ENCODE measurements around the gene EFCAB12. TPM values are rescaled to one million over a fixed set of nuclear protein-coding genes. Genes with fewer than 3 reads are reported as not detected.

The EFCAB12 gene
- total and polyA plus RNA-seq, 2 of the 13 experiments (the other 11 are each of a cell fraction or from before 2014, with no cell fraction given): 0.31 to 2.4 TPM

DNA sequence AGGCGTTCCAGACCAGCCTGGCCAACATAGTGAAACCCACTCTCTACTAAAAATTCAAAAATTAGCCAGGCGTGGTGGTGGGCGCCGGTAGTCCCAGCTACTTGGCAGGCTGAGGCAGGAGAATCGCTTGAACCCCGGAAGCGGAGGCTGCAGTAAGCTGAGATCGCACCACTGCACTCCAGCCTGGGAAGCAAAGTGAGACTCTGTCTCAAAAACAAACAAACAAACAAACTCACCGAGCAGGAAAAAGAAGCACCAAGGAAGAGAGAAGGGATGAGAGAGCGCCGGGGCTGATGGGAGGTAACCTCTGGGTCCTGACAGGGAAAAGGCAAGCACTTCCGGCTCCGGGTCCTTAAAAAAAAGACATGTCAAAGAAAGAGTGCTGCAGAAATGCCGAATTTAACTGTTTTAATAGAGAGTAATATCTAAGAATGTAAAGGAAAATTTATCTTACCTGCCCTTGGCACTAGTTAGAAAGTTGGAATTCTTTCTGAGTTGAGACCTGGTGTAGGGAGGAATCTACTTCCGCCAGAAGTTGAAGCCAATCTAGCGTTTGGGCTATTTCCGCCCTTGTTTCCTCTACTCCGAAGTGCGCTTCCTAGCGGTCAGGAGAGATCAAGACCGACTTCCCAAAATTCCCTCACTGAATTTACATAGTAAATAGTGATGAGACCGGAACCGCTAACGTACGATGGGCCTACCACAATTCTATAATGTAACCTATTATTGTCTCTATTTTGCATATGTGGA is 29.1 kb downstream of the EFCAB12 start (continued):
- TF ChIP-seq, protein P1, sequence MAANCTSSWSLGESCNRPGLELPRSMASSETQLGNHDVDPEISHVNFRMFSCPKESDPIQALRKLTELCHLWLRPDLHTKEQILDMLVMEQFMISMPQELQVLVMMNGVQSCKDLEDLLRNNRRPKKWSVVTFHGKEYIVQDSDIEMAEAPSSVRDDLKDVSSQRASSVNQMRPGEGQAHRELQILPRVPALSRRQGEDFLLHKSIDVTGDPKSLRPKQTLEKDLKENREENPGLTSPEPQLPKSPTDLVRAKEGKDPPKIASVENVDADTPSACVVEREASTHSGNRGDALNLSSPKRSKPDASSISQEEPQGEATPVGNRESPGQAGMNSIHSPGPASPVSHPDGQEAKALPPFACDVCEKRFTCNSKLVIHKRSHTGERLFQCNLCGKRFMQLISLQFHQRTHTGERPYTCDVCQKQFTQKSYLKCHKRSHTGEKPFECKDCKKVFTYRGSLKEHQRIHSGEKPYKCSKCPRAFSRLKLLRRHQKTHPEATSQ (CRISPR knock-in tag; IDR thresholded peaks at IDR 0.05; ENCODE audit: borderline replicate concordance): no peak
- TF ChIP-seq, protein P2, sequence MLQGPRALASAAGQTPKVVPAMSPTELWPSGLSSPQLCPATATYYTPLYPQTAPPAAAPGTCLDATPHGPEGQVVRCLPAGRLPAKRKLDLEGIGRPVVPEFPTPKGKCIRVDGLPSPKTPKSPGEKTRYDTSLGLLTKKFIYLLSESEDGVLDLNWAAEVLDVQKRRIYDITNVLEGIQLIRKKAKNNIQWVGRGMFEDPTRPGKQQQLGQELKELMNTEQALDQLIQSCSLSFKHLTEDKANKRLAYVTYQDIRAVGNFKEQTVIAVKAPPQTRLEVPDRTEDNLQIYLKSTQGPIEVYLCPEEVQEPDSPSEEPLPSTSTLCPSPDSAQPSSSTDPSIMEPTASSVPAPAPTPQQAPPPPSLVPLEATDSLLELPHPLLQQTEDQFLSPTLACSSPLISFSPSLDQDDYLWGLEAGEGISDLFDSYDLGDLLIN (CRISPR knock-in tag; IDR thresholded peaks at IDR 0.05; ENCODE audit: borderline replicate concordance): no peak
- TF ChIP-seq ZNF749 (CRISPR knock-in tag; IDR thresholded peaks at IDR 0.05; ENCODE audit: borderline replicate concordance): no peak
- TF ChIP-seq ZNF879 (CRISPR knock-in tag; IDR thresholded peaks at IDR 0.05): no peak
- TF ChIP-seq ZSCAN20 (CRISPR knock-in tag; IDR thresholded peaks at IDR 0.05; ENCODE audit: borderline replicate concordance): no peak
- TF ChIP-seq MED13 (CRISPR knock-in tag; IDR thresholded peaks at IDR 0.05): no peak
- no peak for TF ChIP-seq SRSF9 (IDR thresholded peaks at IDR 0.05; ENCODE audit: borderline replicate concordance, insufficient read depth, low read depth, low read length, poor library complexity, severe bottlenecking)
- no peak for TF ChIP-seq KLF15 (CRISPR knock-in tag; IDR thresholded peaks at IDR 0.05; ENCODE audit: borderline replicate concordance)
- TF ChIP-seq, protein P3, sequence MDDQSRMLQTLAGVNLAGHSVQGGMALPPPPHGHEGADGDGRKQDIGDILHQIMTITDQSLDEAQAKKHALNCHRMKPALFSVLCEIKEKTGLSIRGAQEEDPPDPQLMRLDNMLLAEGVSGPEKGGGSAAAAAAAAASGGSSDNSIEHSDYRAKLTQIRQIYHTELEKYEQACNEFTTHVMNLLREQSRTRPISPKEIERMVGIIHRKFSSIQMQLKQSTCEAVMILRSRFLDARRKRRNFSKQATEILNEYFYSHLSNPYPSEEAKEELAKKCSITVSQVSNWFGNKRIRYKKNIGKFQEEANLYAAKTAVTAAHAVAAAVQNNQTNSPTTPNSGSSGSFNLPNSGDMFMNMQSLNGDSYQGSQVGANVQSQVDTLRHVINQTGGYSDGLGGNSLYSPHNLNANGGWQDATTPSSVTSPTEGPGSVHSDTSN (CRISPR knock-in tag; IDR thresholded peaks at IDR 0.05; ENCODE audit: borderline replicate concordance): no peak
- TF ChIP-seq ARID2 (CRISPR knock-in tag; IDR thresholded peaks at IDR 0.05; ENCODE audit: borderline replicate concordance): no peak
- TF ChIP-seq, protein P4, sequence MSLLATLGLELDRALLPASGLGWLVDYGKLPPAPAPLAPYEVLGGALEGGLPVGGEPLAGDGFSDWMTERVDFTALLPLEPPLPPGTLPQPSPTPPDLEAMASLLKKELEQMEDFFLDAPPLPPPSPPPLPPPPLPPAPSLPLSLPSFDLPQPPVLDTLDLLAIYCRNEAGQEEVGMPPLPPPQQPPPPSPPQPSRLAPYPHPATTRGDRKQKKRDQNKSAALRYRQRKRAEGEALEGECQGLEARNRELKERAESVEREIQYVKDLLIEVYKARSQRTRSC (CRISPR knock-in tag; IDR thresholded peaks at IDR 0.05; ENCODE audit: low read depth): no peak
- TF ChIP-seq ZNF329 (CRISPR knock-in tag; IDR thresholded peaks at IDR 0.05; ENCODE audit: low read depth): no peak
- TF ChIP-seq ZNF12 (CRISPR knock-in tag; IDR thresholded peaks at IDR 0.05): no peak
- no peak for TF ChIP-seq PAWR (CRISPR knock-in tag; IDR thresholded peaks at IDR 0.05; ENCODE audit: borderline replicate concordance)
- TF ChIP-seq, protein P5, sequence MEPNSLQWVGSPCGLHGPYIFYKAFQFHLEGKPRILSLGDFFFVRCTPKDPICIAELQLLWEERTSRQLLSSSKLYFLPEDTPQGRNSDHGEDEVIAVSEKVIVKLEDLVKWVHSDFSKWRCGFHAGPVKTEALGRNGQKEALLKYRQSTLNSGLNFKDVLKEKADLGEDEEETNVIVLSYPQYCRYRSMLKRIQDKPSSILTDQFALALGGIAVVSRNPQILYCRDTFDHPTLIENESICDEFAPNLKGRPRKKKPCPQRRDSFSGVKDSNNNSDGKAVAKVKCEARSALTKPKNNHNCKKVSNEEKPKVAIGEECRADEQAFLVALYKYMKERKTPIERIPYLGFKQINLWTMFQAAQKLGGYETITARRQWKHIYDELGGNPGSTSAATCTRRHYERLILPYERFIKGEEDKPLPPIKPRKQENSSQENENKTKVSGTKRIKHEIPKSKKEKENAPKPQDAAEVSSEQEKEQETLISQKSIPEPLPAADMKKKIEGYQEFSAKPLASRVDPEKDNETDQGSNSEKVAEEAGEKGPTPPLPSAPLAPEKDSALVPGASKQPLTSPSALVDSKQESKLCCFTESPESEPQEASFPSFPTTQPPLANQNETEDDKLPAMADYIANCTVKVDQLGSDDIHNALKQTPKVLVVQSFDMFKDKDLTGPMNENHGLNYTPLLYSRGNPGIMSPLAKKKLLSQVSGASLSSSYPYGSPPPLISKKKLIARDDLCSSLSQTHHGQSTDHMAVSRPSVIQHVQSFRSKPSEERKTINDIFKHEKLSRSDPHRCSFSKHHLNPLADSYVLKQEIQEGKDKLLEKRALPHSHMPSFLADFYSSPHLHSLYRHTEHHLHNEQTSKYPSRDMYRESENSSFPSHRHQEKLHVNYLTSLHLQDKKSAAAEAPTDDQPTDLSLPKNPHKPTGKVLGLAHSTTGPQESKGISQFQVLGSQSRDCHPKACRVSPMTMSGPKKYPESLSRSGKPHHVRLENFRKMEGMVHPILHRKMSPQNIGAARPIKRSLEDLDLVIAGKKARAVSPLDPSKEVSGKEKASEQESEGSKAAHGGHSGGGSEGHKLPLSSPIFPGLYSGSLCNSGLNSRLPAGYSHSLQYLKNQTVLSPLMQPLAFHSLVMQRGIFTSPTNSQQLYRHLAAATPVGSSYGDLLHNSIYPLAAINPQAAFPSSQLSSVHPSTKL (CRISPR knock-in tag; IDR thresholded peaks at IDR 0.05): peak; percentile 30
- TF ChIP-seq AKAP8 (CRISPR knock-in tag; IDR thresholded peaks at IDR 0.05): no peak

Measured in HepG2 (cell line).